Panc1 (cell line): Measurements from ENCODE around the gene GIN1. TPM values are rescaled to one million over a fixed set of nuclear protein-coding genes. Genes with fewer than 3 reads are reported as not detected.

ENCODE experiments used
- ATAC-seq: fragments of 200-7000 bp; cut with Tn5 transposase; 2 replicates; pipeline ENCODE4 v1.9.1; 2020; ENCODE audit warnings: mild to moderate bottlenecking, moderate library complexity
- BruUV-seq: library from RNA; stranded (reverse); fragments of 400-500 nt; replicated peaks from 2 replicates; lab custom pipeline; 2021; lab: Mats Ljungman, UMichigan
- CTCF ChIA-PET: fragments of 300-600 bp; sonication (Branson Sonifier 250); formaldehyde crosslinking; loops from one replicate; lab custom pipeline; 2022; ENCODE audit warnings: antibody characterized with exemption; lab: Charles Lee
- POLR2A ChIA-PET: fragments of 300-600 bp; sonication (Branson Sonifier 250); formaldehyde crosslinking; loops from one replicate; lab custom pipeline; 2022; ENCODE audit warnings: antibody characterized with exemption; lab: Charles Lee
- DNase-seq: peaks from one replicate; pipeline ENCODE4 v3.0.0-alpha.2; 2010; ENCODE audit warnings: low read depth, low spot score
- H3K27ac ChIP-seq: 2 replicates; pipeline ENCODE4 v1.5.1; 2011; ENCODE audit warnings: mild to moderate bottlenecking, low read length, inconsistent platforms
- H3K27me3 ChIP-seq: fragments of 200-500 bp; sonication (Bioruptor generic); 2 replicates; pipeline ENCODE4 v1.6.0; 2014; ENCODE audit warnings: low read length, inconsistent platforms; ENCODE audit not compliant: control insufficient read depth, insufficient read depth
- H3K36me3 ChIP-seq: fragments of 200-500 bp; sonication (Bioruptor generic); 2 replicates; pipeline ENCODE4 v1.5.1; 2014; ENCODE audit warnings: inconsistent platforms, mild to moderate bottlenecking, low read length, moderate library complexity; ENCODE audit not compliant: control insufficient read depth, insufficient read depth
- H3K4me1 ChIP-seq: 2 replicates; pipeline ENCODE4 v1.5.1; 2011; ENCODE audit warnings: inconsistent platforms, mild to moderate bottlenecking, low read length, moderate library complexity; ENCODE audit not compliant: control insufficient read depth, insufficient read depth
- H3K4me3 ChIP-seq, 2 experiments: 2 replicates each; pipeline ENCODE4 v1.5.1; 2011 to 2012; ENCODE audit warnings: low read depth in 2 of 2, low read length in 2 of 2, mild to moderate bottlenecking in 2 of 2, inconsistent platforms in 1 of 2, moderate library complexity in 1 of 2
- H3K9me3 ChIP-seq: fragments of 200-500 bp; sonication (Bioruptor generic); 2 replicates; pipeline ENCODE4 v1.5.1; 2014; ENCODE audit warnings: low read depth, mild to moderate bottlenecking, inconsistent platforms, low read length, moderate library complexity; ENCODE audit not compliant: control insufficient read depth, insufficient read depth
- POLR2AphosphoS5 ChIP-seq: IDR thresholded peaks from 2 replicates; pipeline ENCODE4 v1.6.1; 2012; ENCODE audit warnings: mild to moderate bottlenecking, low read depth, low read length, moderate library complexity
- SIN3A ChIP-seq: IDR thresholded peaks from 2 replicates; pipeline ENCODE4 v1.6.1; 2012; ENCODE audit warnings: low read depth, mild to moderate bottlenecking, low read length, moderate library complexity, borderline replicate concordance; ENCODE audit not compliant: insufficient read depth
- TCF7L2 ChIP-seq: IDR thresholded peaks from 2 replicates; pipeline ENCODE4 v1.6.1; 2011; ENCODE audit warnings: mild to moderate bottlenecking, low read depth, low read length, inconsistent platforms
- in situ Hi-C: cut with HindIII; loops from 2 replicates; pipeline ENCODE4 v1.10.0; 2016; ENCODE audit warnings: low sequenced_read_pairs, low pct_unique_long_range_greater_than_20kb
- intact Hi-C: fragments of 100-400 bp; cut with micrococcal nuclease; formaldehyde crosslinking; loops from one replicate; pipeline ENCODE4 v1.10.0; 2022; ENCODE audit not compliant: unreplicated experiment
- total RNA-seq: library from RNA; stranded (reverse); gene quantifications from one replicate; pipeline ENCODE4 v1.2.1, GENCODE V29; 2021; ENCODE audit not compliant: unreplicated experiment
- TF ChIP-seq, protein P1 (sequence below): fragments of 450-650 bp; IDR thresholded peaks from 2 replicates; pipeline ENCODE4 v1.5.1; 2017; ENCODE audit warnings: mild to moderate bottlenecking
- TF ChIP-seq, protein P2 (sequence below), 2 experiments: IDR thresholded peaks; 2 replicates each; pipeline ENCODE4 v1.6.1; 2011 to 2012; ENCODE audit warnings: low read depth in 2 of 2, control low read depth in 1 of 2, low read length in 1 of 2, mild to moderate bottlenecking in 1 of 2, moderate library complexity in 1 of 2; ENCODE audit not compliant: insufficient read depth in 1 of 2

GIN1 gene
- total RNA-seq, 1 experiment from 2014 or later: 4.5 TPM

DNA sequence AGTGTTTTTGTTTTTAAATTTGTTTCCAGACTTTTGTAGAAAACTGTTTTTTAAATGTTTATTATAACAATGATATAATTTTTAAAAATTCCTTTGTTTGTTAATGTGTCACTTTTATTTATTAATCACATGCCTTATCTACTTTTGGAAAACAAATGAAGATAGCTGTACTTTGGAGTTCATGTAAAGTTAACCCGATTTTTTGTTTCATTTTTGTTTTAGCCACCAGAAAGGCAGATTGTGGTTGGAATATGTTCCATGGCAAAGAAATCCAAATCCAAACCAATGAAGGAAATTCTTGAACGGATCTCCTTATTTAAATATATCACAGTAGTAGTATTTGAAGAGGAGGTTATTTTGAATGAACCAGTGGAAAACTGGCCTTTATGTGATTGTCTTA, 13.3 kb upstream of the GIN1 start:
- POLR2A ChIA-PET: no interaction called here
- intact Hi-C loops: loop anchor here (10.0 kb wide), 2 partner anchors 158 to 548 kb away; no protein-coding TSS in a partner anchor
- CTCF ChIA-PET: no interaction called here
- Histone ChIP-seq H3K27me3 (no peaks in the 10 kb centered on the region), H3K27ac (no peak overlapping the region), H3K9me3 (no peaks in the 10 kb centered on the region), H3K4me1 (no peaks in the 10 kb centered on the region), H3K4me3 (no peak overlapping the region), H3K36me3 (peaks cover 5% of the 10 kb centered on the region)
- ATAC-seq: no peak
- in situ Hi-C loops: no loop called here
- no TSS peak for BruUV-seq
- DNase-seq: no peak
- no peak for TF ChIP-seq POLR2AphosphoS5
- TF ChIP-seq, protein P1, sequence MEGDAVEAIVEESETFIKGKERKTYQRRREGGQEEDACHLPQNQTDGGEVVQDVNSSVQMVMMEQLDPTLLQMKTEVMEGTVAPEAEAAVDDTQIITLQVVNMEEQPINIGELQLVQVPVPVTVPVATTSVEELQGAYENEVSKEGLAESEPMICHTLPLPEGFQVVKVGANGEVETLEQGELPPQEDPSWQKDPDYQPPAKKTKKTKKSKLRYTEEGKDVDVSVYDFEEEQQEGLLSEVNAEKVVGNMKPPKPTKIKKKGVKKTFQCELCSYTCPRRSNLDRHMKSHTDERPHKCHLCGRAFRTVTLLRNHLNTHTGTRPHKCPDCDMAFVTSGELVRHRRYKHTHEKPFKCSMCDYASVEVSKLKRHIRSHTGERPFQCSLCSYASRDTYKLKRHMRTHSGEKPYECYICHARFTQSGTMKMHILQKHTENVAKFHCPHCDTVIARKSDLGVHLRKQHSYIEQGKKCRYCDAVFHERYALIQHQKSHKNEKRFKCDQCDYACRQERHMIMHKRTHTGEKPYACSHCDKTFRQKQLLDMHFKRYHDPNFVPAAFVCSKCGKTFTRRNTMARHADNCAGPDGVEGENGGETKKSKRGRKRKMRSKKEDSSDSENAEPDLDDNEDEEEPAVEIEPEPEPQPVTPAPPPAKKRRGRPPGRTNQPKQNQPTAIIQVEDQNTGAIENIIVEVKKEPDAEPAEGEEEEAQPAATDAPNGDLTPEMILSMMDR: no peak
- TF ChIP-seq SIN3A: no peak
- TF ChIP-seq, protein P2, sequence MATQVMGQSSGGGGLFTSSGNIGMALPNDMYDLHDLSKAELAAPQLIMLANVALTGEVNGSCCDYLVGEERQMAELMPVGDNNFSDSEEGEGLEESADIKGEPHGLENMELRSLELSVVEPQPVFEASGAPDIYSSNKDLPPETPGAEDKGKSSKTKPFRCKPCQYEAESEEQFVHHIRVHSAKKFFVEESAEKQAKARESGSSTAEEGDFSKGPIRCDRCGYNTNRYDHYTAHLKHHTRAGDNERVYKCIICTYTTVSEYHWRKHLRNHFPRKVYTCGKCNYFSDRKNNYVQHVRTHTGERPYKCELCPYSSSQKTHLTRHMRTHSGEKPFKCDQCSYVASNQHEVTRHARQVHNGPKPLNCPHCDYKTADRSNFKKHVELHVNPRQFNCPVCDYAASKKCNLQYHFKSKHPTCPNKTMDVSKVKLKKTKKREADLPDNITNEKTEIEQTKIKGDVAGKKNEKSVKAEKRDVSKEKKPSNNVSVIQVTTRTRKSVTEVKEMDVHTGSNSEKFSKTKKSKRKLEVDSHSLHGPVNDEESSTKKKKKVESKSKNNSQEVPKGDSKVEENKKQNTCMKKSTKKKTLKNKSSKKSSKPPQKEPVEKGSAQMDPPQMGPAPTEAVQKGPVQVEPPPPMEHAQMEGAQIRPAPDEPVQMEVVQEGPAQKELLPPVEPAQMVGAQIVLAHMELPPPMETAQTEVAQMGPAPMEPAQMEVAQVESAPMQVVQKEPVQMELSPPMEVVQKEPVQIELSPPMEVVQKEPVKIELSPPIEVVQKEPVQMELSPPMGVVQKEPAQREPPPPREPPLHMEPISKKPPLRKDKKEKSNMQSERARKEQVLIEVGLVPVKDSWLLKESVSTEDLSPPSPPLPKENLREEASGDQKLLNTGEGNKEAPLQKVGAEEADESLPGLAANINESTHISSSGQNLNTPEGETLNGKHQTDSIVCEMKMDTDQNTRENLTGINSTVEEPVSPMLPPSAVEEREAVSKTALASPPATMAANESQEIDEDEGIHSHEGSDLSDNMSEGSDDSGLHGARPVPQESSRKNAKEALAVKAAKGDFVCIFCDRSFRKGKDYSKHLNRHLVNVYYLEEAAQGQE (IDR thresholded peaks at IDR 0.05; ENCODE audit: insufficient read depth in 1 of 2, low read depth in 2 of 2, low read length in 1 of 2): no peak
- no peak for TF ChIP-seq TCF7L2

DNA sequence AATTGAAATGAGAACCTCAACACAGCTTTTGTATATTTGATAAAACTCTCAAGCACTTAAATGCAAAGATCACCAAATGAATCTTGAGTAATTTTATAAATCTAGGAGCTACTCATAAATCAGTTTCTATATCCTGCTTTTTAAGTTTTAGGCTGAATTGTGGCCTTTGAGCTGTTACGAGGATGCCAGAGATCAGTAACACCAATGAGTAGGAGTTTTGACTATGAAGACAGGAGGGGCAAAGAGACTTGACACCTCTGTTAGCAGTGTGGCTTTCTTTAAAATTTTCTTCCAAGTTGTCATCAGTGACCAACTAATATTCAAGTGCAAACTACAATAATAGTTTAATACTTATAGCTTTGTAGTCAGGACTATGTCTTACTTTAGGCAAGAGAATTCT, 12.7 kb upstream of the GIN1 start:
- H3K27ac ChIP-seq: no peak overlapping the region
- no TSS peak for BruUV-seq
- TF ChIP-seq POLR2AphosphoS5 (no peak), TCF7L2 (no peak), SIN3A (no peak)
- TF ChIP-seq, protein P1: no peak
- TF ChIP-seq, protein P2 (IDR thresholded peaks at IDR 0.05; ENCODE audit: insufficient read depth in 1 of 2, low read depth in 2 of 2, low read length in 1 of 2): no peak
- no peaks in the 10 kb centered on the region for H3K27me3 ChIP-seq
- CTCF ChIA-PET: no interaction called here
- H3K36me3 ChIP-seq: no peaks in the 10 kb centered on the region; the same call in 1 of the 2 replicates
- H3K4me3 ChIP-seq: no peak overlapping the region
- H3K9me3 ChIP-seq: no peaks in the 10 kb centered on the region
- POLR2A ChIA-PET: no interaction called here
- intact Hi-C loops: loop anchor here (10.0 kb wide), 2 partner anchors 158 to 548 kb away; no protein-coding TSS in a partner anchor
- no peak for ATAC-seq
- H3K4me1 ChIP-seq: no peaks in the 10 kb centered on the region
- in situ Hi-C loops: no loop called here
- no peak for DNase-seq
